Activated T-cell treated with anti-CD3 and anti-CD28 coated beads, Interleukin-2, amount 50 U/mL, for 24 hours (primary cell): Measurements from ENCODE around the gene PARD3B.

Source experiments
- DNase-seq: peaks from one replicate; pipeline ENCODE4 v3.0.0-alpha.2; 2020
- H3K27ac Mint-ChIP-seq: 2 replicates; pipeline ENCODE4 v1.8.0; 2020; ENCODE audit warnings: mild to moderate bottlenecking, mixed read lengths
- H3K27me3 Mint-ChIP-seq: 2 replicates; pipeline ENCODE4 v1.8.0; 2020; ENCODE audit warnings: mixed read lengths
- H3K36me3 Mint-ChIP-seq: 2 replicates; pipeline ENCODE4 v1.8.0; 2020; ENCODE audit warnings: low read depth, mixed read lengths
- H3K4me1 Mint-ChIP-seq: 2 replicates; pipeline ENCODE4 v1.8.0; 2020; ENCODE audit warnings: low read depth, mixed read lengths
- H3K4me3 Mint-ChIP-seq: 2 replicates; pipeline ENCODE4 v1.8.0; 2020; ENCODE audit warnings: mild to moderate bottlenecking, moderate library complexity, mixed read lengths
- H3K9me3 Mint-ChIP-seq: 2 replicates; pipeline ENCODE4 v1.8.0; 2020; ENCODE audit warnings: mixed read lengths

The PARD3B gene

GRCh38 chr2:205024822-205025518, 479.7 kb downstream of the PARD3B start:
- DNase-seq: no peak
- Mint-ChIP-seq H3K27ac (no peak overlapping the region), H3K36me3 (no peaks in the 10 kb centered on the region), H3K27me3 (no peaks in the 10 kb centered on the region), H3K4me3 (no peak overlapping the region), H3K9me3 (no peaks in the 10 kb centered on the region), H3K4me1 (peaks cover 24% of the 10 kb centered on the region)

DNA sequence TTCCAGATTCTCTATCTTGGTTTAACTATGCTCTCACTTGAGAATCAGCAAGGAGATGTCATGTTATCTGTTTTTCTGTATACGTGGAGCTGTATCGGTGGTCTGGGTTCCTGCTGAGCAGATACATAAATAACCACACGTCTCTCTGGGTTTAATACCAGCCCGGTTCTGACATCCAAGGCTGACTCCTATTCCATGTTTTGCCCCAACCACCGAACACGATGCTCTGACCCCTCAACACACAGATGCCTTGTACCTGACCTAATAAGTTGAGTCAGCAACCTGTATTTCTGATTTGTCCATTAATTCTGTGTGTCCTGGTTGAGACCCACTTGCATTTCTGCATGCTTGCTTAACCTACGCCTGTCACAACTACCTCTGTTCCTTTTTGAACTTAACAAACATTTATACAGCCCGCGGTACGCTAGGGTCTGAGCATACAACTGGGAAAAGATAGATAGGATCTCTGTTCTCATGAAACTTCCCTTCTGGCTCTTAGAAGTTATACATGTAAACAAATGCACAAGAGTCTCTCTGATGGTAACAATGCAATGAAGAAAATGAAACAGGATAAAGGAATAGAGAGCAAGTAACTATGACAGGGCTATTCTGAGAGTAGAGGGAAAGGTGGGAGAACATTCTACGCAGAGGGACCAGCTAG, 480.4 kb downstream of the PARD3B start:
- H3K27ac Mint-ChIP-seq: no peak overlapping the region

DNA sequence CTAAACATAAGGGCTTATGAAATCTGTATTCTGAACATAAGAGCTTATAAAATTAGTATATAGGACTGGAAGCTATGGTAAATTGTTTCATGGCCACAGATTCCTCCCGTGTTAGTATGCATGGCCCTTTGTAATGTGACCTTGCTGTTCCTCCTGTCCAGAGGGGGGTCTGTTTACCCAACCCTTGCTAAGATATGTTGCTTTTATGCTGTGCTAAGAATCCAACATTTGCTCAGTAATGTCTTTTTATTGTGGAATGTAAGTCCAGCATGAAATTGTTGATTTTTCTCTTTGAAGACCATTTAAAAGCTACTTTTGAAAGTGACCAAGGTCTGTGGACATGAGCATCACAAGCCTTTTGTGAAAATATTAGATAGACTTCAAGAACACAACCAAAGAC, 485.4 kb downstream of the PARD3B start:
- peaks cover 26% of the 10 kb centered on the region for H3K4me1 Mint-ChIP-seq
- H3K27me3 Mint-ChIP-seq: no peaks in the 10 kb centered on the region
- DNase-seq: no peak
- H3K4me3 Mint-ChIP-seq: no peak overlapping the region
- no peaks in the 10 kb centered on the region for H3K36me3 Mint-ChIP-seq
- H3K27ac Mint-ChIP-seq: no peak overlapping the region
- H3K9me3 Mint-ChIP-seq: no peaks in the 10 kb centered on the region

More for the DNA sequence above, 480.4 kb downstream of the PARD3B start:
- Mint-ChIP-seq H3K4me1 (peaks cover 24% of the 10 kb centered on the region), H3K27me3 (no peaks in the 10 kb centered on the region), H3K4me3 (no peak overlapping the region), H3K9me3 (no peaks in the 10 kb centered on the region), H3K36me3 (no peaks in the 10 kb centered on the region)
- no peak for DNase-seq

DNA sequence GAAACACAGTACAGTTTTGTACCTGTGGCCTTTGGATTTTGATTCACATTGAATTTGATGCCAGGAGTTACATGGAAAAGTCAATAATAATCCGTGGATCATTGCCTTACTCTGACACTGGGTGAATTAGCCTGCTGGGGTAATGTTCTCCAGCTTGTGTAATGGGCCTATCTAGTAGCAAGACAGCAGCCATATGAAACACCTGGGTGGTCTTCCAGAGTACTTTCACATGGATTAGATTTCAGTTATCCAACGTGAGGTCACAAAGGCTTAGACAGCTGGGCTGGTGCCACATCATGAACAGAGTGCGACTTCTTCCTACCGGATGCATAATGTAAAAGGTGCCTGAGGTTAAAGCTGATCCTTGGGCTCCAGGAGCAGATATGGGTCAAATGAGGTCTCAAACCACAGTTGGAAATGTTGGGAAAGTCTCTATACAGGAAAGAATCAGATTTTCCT, 486.8 kb downstream of the PARD3B start:
- H3K27ac Mint-ChIP-seq: no peak overlapping the region
- no peaks in the 10 kb centered on the region for H3K36me3 Mint-ChIP-seq
- no peaks in the 10 kb centered on the region for H3K27me3 Mint-ChIP-seq
- H3K9me3 Mint-ChIP-seq: no peaks in the 10 kb centered on the region
- H3K4me3 Mint-ChIP-seq: no peak overlapping the region
- H3K4me1 Mint-ChIP-seq: peaks cover 18% of the 10 kb centered on the region
- DNase-seq: no peak

- DNase-seq: no peak
- no peak overlapping the region for H3K4me3 Mint-ChIP-seq
- no peaks in the 10 kb centered on the region for H3K36me3 Mint-ChIP-seq
- no peaks in the 10 kb centered on the region for H3K27me3 Mint-ChIP-seq
- no peaks in the 10 kb centered on the region for H3K9me3 Mint-ChIP-seq
- peaks cover 18% of the 10 kb centered on the region for H3K4me1 Mint-ChIP-seq
- no peak overlapping the region for H3K27ac Mint-ChIP-seq
Observed at GRCh38 chr2:205033431-205033830, 488.2 kb downstream of the PARD3B start.

DNA sequence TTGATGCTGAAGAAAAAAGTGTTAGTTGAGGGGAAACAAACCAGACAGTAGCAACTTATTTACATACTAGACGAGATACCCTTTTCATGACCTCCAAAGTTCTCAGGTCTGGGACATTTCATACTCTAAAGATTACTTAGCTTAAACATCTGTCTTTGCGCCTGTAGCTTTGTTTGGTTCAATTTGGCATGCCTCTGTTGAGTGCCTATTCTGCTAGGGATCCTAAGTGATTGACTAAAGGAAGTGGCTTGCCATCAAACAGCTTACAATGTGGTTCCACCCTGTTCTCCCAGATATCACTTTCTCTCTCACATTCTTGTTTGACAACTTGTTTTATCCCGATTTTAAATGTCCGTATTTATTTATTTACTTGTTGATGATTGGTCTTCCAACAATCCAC, 488.8 kb downstream of the PARD3B start:
- no peak overlapping the region for H3K4me3 Mint-ChIP-seq
- DNase-seq: no peak
- H3K9me3 Mint-ChIP-seq: no peaks in the 10 kb centered on the region
- H3K36me3 Mint-ChIP-seq: no peaks in the 10 kb centered on the region
- H3K27me3 Mint-ChIP-seq: no peaks in the 10 kb centered on the region
- no peak overlapping the region for H3K27ac Mint-ChIP-seq
- H3K4me1 Mint-ChIP-seq: peaks cover 16% of the 10 kb centered on the region

- no peak overlapping the region for H3K4me3 Mint-ChIP-seq
- H3K4me1 Mint-ChIP-seq: no peaks in the 10 kb centered on the region
- H3K27ac Mint-ChIP-seq: no peak overlapping the region
- no peaks in the 10 kb centered on the region for H3K36me3 Mint-ChIP-seq
- no peaks in the 10 kb centered on the region for H3K27me3 Mint-ChIP-seq
- no peak for DNase-seq
- no peaks in the 10 kb centered on the region for H3K9me3 Mint-ChIP-seq
Observed at GRCh38 chr2:205040323-205040722, 495.0 kb downstream of the PARD3B start.

- no peak overlapping the region for H3K27ac Mint-ChIP-seq
- no peaks in the 10 kb centered on the region for H3K4me1 Mint-ChIP-seq
- DNase-seq: no peak
- no peaks in the 10 kb centered on the region for H3K9me3 Mint-ChIP-seq
- H3K4me3 Mint-ChIP-seq: no peak overlapping the region
- no peaks in the 10 kb centered on the region for H3K27me3 Mint-ChIP-seq
- no peaks in the 10 kb centered on the region for H3K36me3 Mint-ChIP-seq
Observed at GRCh38 chr2:205041472-205042130, 496.3 kb downstream of the PARD3B start.

DNA sequence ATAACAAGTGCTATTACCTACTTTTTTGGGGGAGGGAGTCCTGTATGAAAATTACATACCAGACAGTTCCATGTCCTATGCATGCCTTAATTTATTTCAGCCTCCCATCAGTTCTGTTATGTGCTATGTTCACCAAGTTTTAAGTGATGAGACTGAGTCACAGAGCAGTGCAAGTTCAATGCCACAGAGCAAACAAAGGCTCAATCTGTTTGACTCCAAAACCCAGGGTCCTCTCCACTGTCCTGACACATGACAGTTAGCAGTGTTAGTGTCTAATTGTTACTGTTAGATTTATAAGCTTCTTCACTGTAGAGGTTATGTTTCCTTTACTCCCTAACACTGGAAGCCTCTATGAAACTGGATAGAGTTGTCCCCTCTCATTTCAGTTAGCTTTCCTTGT, 498.0 kb downstream of the PARD3B start:
- H3K4me1 Mint-ChIP-seq: no peaks in the 10 kb centered on the region
- H3K27ac Mint-ChIP-seq: no peak overlapping the region
- DNase-seq: no peak
- H3K36me3 Mint-ChIP-seq: no peaks in the 10 kb centered on the region
- H3K27me3 Mint-ChIP-seq: no peaks in the 10 kb centered on the region
- no peaks in the 10 kb centered on the region for H3K9me3 Mint-ChIP-seq
- no peak overlapping the region for H3K4me3 Mint-ChIP-seq

DNA sequence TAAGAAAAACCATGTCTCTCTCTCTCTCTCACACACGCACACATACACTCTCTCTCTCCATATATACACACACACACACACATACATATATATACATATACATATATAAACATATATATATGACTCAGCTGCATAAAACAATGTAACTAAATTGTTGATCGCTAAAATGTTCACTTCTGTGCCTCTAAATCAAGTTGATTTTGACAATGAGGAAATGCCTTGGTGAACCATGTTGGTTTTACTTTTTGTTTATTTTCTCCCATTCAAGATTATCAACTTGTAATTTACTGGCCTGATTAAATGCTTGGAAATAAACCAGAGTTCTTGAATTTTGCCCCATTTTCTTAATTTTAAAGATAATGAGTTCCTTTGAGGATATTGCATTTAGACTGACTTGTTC, 500.4 kb downstream of the PARD3B start:
- DNase-seq: no peak
- Mint-ChIP-seq H3K36me3 (no peaks in the 10 kb centered on the region), H3K27ac (no peak overlapping the region), H3K9me3 (peaks cover 12% of the 10 kb centered on the region), H3K4me3 (no peak overlapping the region), H3K27me3 (no peaks in the 10 kb centered on the region), H3K4me1 (no peaks in the 10 kb centered on the region)

GRCh38 chr2:205047273-205047839, 502.1 kb downstream of the PARD3B start:
- Mint-ChIP-seq H3K4me1 (peaks cover 10% of the 10 kb centered on the region), H3K27me3 (no peaks in the 10 kb centered on the region), H3K4me3 (no peak overlapping the region), H3K27ac (no peak overlapping the region), H3K36me3 (no peaks in the 10 kb centered on the region), H3K9me3 (peaks cover 12% of the 10 kb centered on the region)
- no peak for DNase-seq

DNA sequence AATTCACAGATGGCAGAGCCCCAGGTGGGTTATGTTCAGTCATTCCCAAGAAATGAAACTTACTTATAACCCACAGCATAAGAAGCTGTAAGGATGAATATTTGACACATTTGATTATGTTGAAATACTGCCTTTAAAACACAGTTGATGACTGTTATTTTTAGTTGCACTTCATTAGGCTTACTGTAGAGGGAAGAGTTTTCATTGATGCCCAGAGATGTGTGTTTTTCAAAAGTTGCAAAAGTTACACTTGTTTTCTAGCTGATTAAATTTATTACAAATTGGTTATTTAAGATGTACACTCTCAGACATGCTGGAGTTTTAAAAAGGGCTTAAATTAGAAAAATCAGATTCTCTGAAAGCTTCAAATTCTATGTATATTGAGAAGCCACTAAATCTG, 506.1 kb downstream of the PARD3B start:
- H3K4me1 Mint-ChIP-seq: peaks cover 21% of the 10 kb centered on the region
- no peak for DNase-seq
- H3K27me3 Mint-ChIP-seq: no peaks in the 10 kb centered on the region
- no peak overlapping the region for H3K27ac Mint-ChIP-seq
- no peaks in the 10 kb centered on the region for H3K36me3 Mint-ChIP-seq
- H3K9me3 Mint-ChIP-seq: peaks cover 12% of the 10 kb centered on the region
- no peak overlapping the region for H3K4me3 Mint-ChIP-seq

DNA sequence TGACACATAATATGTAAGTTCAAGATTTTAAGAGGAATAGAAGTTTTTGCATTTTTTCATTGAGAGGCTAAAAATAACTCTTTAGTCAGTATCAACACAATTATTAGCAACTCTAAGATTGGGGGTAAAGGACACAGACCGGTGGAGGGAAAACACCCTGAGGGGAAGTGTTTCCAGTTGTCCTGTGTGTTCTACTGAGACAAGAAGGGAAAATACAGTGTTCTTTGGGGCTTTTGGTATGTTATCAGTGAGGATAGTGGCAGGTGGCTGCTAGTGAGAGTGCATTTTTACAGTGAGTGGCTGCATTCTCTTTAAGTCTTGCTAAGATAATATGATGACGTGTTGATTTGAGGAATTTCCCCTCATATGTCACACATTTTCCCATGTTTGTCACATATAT, 507.5 kb downstream of the PARD3B start:
- Mint-ChIP-seq H3K4me3 (no peak overlapping the region), H3K27ac (no peak overlapping the region), H3K36me3 (no peaks in the 10 kb centered on the region), H3K9me3 (peaks cover 12% of the 10 kb centered on the region), H3K4me1 (peaks cover 21% of the 10 kb centered on the region), H3K27me3 (no peaks in the 10 kb centered on the region)
- no peak for DNase-seq

DNA sequence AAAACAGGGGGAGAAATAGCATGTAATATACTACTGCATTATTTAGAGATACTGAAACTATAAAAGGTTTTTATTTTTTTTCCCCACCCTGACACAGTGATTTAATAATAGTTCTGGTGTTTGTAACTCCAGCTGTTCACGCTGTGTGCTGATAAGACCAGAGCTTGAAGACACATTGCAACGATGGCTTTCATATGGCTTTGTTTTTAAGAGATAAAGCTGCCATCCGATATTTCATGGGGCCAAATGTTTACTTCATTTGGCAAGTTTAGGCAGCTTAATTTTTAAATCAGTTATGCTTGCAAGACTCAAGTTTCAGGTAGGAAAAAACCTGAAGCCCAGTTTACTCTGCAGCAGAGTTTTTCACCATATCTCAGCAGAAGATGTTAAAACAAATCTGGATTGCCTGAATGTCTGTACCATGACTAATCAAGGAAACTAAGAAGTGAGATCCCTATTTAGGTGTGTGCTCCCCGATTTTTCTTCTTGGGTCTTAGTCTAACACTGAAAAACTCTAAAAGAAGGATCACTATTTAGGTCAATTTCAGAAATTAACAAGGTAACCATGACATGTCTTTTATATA, 508.6 kb downstream of the PARD3B start:
- no peak overlapping the region for H3K27ac Mint-ChIP-seq
- DNase-seq: no peak
- peaks cover 24% of the 10 kb centered on the region for H3K4me1 Mint-ChIP-seq
- H3K4me3 Mint-ChIP-seq: no peak overlapping the region
- H3K27me3 Mint-ChIP-seq: no peaks in the 10 kb centered on the region
- H3K36me3 Mint-ChIP-seq: no peaks in the 10 kb centered on the region
- H3K9me3 Mint-ChIP-seq: peaks cover 21% of the 10 kb centered on the region
